ENCODE results near the gene PCP2.

Gene PCP2

GRCh38 chr19:7681340-7682174, 48.0 kb upstream of the PCP2 start:
- no peak for TF ChIP-seq TOX (CRISPR knock-in tag; IDR thresholded peaks at IDR 0.05; ENCODE audit: borderline replicate concordance)
- no peak for TF ChIP-seq CREB5 (CRISPR knock-in tag; IDR thresholded peaks at IDR 0.05; ENCODE audit: low read depth)
- TF ChIP-seq ARNTL (CRISPR knock-in tag; IDR thresholded peaks at IDR 0.05; ENCODE audit: borderline replicate concordance, low read depth) = no peak
- TF ChIP-seq TCF4 (CRISPR knock-in tag; IDR thresholded peaks at IDR 0.05; ENCODE audit: borderline replicate concordance) = no peak
- TF ChIP-seq ZC3H10 (CRISPR knock-in tag; IDR thresholded peaks at IDR 0.05) = no peak
- TF ChIP-seq PATZ1 (CRISPR knock-in tag; IDR thresholded peaks at IDR 0.05; ENCODE audit: borderline replicate concordance) = no peak
- TF ChIP-seq CSDC2 (CRISPR knock-in tag; IDR thresholded peaks at IDR 0.05) = no peak
- no peak for TF ChIP-seq RARB (CRISPR knock-in tag; IDR thresholded peaks at IDR 0.05)
- no peak for TF ChIP-seq ZFP30 (CRISPR knock-in tag; IDR thresholded peaks at IDR 0.05)
- no peak for TF ChIP-seq ESRRG (CRISPR knock-in tag; IDR thresholded peaks at IDR 0.05)
- no peak for TF ChIP-seq ISL1 (CRISPR knock-in tag; IDR thresholded peaks at IDR 0.05)
- TF ChIP-seq TSHZ2 (CRISPR knock-in tag; IDR thresholded peaks at IDR 0.05) = no peak
- TF ChIP-seq ZNF70 (CRISPR knock-in tag; IDR thresholded peaks at IDR 0.05) = no peak
- no peak for TF ChIP-seq OSR1 (CRISPR knock-in tag; IDR thresholded peaks at IDR 0.05)
- TF ChIP-seq CSRNP3 (CRISPR knock-in tag; IDR thresholded peaks at IDR 0.05) = no peak
- no peak for TF ChIP-seq ZNF565 (CRISPR knock-in tag; conservative IDR thresholded peaks at IDR 0.05; ENCODE audit: low read depth)
- no peak for TF ChIP-seq SNAI2 (CRISPR knock-in tag; IDR thresholded peaks at IDR 0.05)
- peak; percentile 40 for ATAC-seq

GRCh38 chr19:7680606-7681339, 47.3 kb upstream of the PCP2 start, which contains the start of gene TRAPPC5:
Gene TRAPPC5, plus strand, starts transcription at chr19:7680833. Its CDS starts 1,421 bp downstream, at chr19:7682254.
- peak; percentile 90 for ATAC-seq
- TF ChIP-seq CREB5 (CRISPR knock-in tag; IDR thresholded peaks at IDR 0.05; ENCODE audit: low read depth) = no peak
- no peak for TF ChIP-seq OSR1 (CRISPR knock-in tag; IDR thresholded peaks at IDR 0.05)
- TF ChIP-seq POU6F1 (CRISPR knock-in tag; IDR thresholded peaks at IDR 0.05; ENCODE audit: borderline replicate concordance, low read depth) = no peak
- TF ChIP-seq TOX (CRISPR knock-in tag; IDR thresholded peaks at IDR 0.05; ENCODE audit: borderline replicate concordance) = no peak
- no peak for TF ChIP-seq CSRNP3 (CRISPR knock-in tag; IDR thresholded peaks at IDR 0.05)
- TF ChIP-seq PPARA (CRISPR knock-in tag; IDR thresholded peaks at IDR 0.05; ENCODE audit: borderline replicate concordance) = no peak
- no peak for TF ChIP-seq ISL1 (CRISPR knock-in tag; IDR thresholded peaks at IDR 0.05)
- no peak for TF ChIP-seq TCF4 (CRISPR knock-in tag; IDR thresholded peaks at IDR 0.05; ENCODE audit: borderline replicate concordance)
- no peak for TF ChIP-seq SNAI2 (CRISPR knock-in tag; IDR thresholded peaks at IDR 0.05)
- TF ChIP-seq ESRRG (CRISPR knock-in tag; IDR thresholded peaks at IDR 0.05) = no peak
- TF ChIP-seq ZNF565 (CRISPR knock-in tag; conservative IDR thresholded peaks at IDR 0.05; ENCODE audit: low read depth) = no peak
- no peak for TF ChIP-seq ZC3H10 (CRISPR knock-in tag; IDR thresholded peaks at IDR 0.05)
- TF ChIP-seq BACH2 (CRISPR knock-in tag; IDR thresholded peaks at IDR 0.05; ENCODE audit: borderline replicate concordance) = no peak
- TF ChIP-seq CSDC2 (CRISPR knock-in tag; IDR thresholded peaks at IDR 0.05) = no peak
- TF ChIP-seq ZFP3 (CRISPR knock-in tag; IDR thresholded peaks at IDR 0.05) = no peak
- TF ChIP-seq ZFP30 (CRISPR knock-in tag; IDR thresholded peaks at IDR 0.05) = no peak
- TF ChIP-seq ZNF70 (CRISPR knock-in tag; IDR thresholded peaks at IDR 0.05) = no peak
